IMR-90 (cell line): ENCODE data around the gene SLC2A13. TPM values are rescaled to one million over a fixed set of nuclear protein-coding genes. Genes with fewer than 3 reads are reported as not detected.

Source experiments
- ATAC-seq: fragments of 200-7000 bp; cut with Tn5 transposase; 2 replicates; pipeline ENCODE4 v1.9.1; 2020; ENCODE audit warnings: low read depth, mild to moderate bottlenecking, moderate library complexity
- BruUV-seq: library from RNA; stranded (reverse); fragments of 400-500 nt; replicated peaks from 2 replicates; lab custom pipeline; 2021; lab: Mats Ljungman, UMichigan
- CTCF ChIA-PET: fragments of 300-600 bp; formaldehyde crosslinking; extraction: SDS; loops from one replicate; lab custom pipeline; 2021; ENCODE audit warnings: antibody characterized with exemption; lab: Yijun Ruan, JAX
- POLR2A ChIA-PET: fragments of 300-600 bp; sonication (Branson Sonifier 250); formaldehyde crosslinking; loops from one replicate; lab custom pipeline; 2022; ENCODE audit warnings: antibody characterized with exemption; ENCODE audit not compliant: unreplicated experiment; lab: Charles Lee
- DNase-seq: peaks from one replicate; pipeline ENCODE4 v3.0.0; 2013
- H2AFZ ChIP-seq: replicated peaks from 2 replicates; pipeline ENCODE3; 2013; ENCODE audit warnings: low read length, mild to moderate bottlenecking; ENCODE audit not compliant: poor library complexity
- H2AK5ac ChIP-seq: 2 replicates; pipeline ENCODE4 v1.6.1; 2013; ENCODE audit warnings: low read depth, low read length, inconsistent platforms
- H2AK9ac ChIP-seq: replicated peaks from 2 replicates; pipeline ENCODE3; 2013; ENCODE audit warnings: mild to moderate bottlenecking, low read depth, low read length, moderate library complexity; ENCODE audit not compliant: poor library complexity
- H2BK120ac ChIP-seq: 2 replicates; pipeline ENCODE4 v1.6.1; 2013; ENCODE audit warnings: low read depth, low read length, inconsistent platforms
- H2BK15ac ChIP-seq: 3 replicates; pipeline ENCODE4 v1.6.1; 2013; ENCODE audit warnings: low read depth, low read length, inconsistent platforms
- H2BK20ac ChIP-seq: 2 replicates; pipeline ENCODE4 v1.6.1; 2013; ENCODE audit warnings: low read depth, mild to moderate bottlenecking, inconsistent platforms, low read length, moderate library complexity
- H2BK5ac ChIP-seq: 2 replicates; pipeline ENCODE4 v1.6.1; 2013; ENCODE audit warnings: mild to moderate bottlenecking, low read depth, low read length, inconsistent platforms; ENCODE audit not compliant: poor library complexity, severe bottlenecking
- H3K14ac ChIP-seq: replicated peaks from 2 replicates; pipeline ENCODE4 v1.6.1; 2013; ENCODE audit warnings: low read depth, low read length, inconsistent platforms
- H3K18ac ChIP-seq: 2 replicates; pipeline ENCODE4 v1.6.1; 2013; ENCODE audit warnings: low read depth, low read length, control low read depth
- H3K23ac ChIP-seq: 2 replicates; pipeline ENCODE4 v1.6.1; 2013; ENCODE audit warnings: low read depth, low read length, inconsistent platforms
- H3K27ac ChIP-seq: 2 replicates; pipeline ENCODE4 v1.5.1; 2013; ENCODE audit warnings: mild to moderate bottlenecking, control low read depth, low read length; ENCODE audit not compliant: insufficient read depth
- H3K27me3 ChIP-seq: 2 replicates; pipeline ENCODE4 v1.6.1; 2013; ENCODE audit warnings: low read length; ENCODE audit not compliant: control insufficient read depth, insufficient read depth
- H3K36me3 ChIP-seq: 2 replicates; pipeline ENCODE4 v1.6.1; 2013; ENCODE audit warnings: low read length, mixed read lengths; ENCODE audit not compliant: control insufficient read depth, insufficient read depth
- H3K4ac ChIP-seq: 2 replicates; pipeline ENCODE4 v1.6.1; 2013; ENCODE audit warnings: low read depth, low read length, inconsistent platforms
- H3K4me1 ChIP-seq: 2 replicates; pipeline ENCODE4 v1.6.1; 2013; ENCODE audit warnings: low read length, mixed read lengths; ENCODE audit not compliant: control insufficient read depth, insufficient read depth
- H3K4me2 ChIP-seq: 2 replicates; pipeline ENCODE4 v1.6.1; 2013; ENCODE audit warnings: low read depth, mild to moderate bottlenecking, control low read depth, low read length, moderate library complexity
- H3K4me3 ChIP-seq: 2 replicates; pipeline ENCODE4 v1.5.1; 2013; ENCODE audit warnings: low read depth, mild to moderate bottlenecking, control low read depth, low read length, moderate library complexity; ENCODE audit not compliant: insufficient read depth
- H3K56ac ChIP-seq: 2 replicates; pipeline ENCODE4 v1.6.1; 2013; ENCODE audit warnings: low read length, inconsistent platforms; ENCODE audit not compliant: insufficient read depth; ENCODE audit errors: extremely low read depth
- H3K79me1 ChIP-seq, 2 experiments: 2 replicates each; pipeline ENCODE4 v1.6.1; 2013; ENCODE audit warnings: low read length in 2 of 2, inconsistent platforms in 1 of 2, low read depth in 1 of 2
- H3K9ac ChIP-seq: 2 replicates; pipeline ENCODE4 v1.6.1; 2013; ENCODE audit warnings: low read depth, low read length, control low read depth
- H3K9me1 ChIP-seq: 2 replicates; pipeline ENCODE4 v1.6.1; 2013; ENCODE audit warnings: low read length, inconsistent platforms; ENCODE audit not compliant: insufficient read depth
- H3K9me3 ChIP-seq: 2 replicates; pipeline ENCODE4 v1.6.1; 2013; ENCODE audit warnings: low read length; ENCODE audit not compliant: control insufficient read depth, insufficient read depth
- H4K20me1 ChIP-seq: 2 replicates; pipeline ENCODE4 v1.6.1; 2013; ENCODE audit warnings: low read length, inconsistent platforms; ENCODE audit not compliant: insufficient read depth
- H4K5ac ChIP-seq: 2 replicates; pipeline ENCODE4 v1.6.1; 2013; ENCODE audit warnings: mild to moderate bottlenecking, low read depth, low read length, control low read depth
- H4K8ac ChIP-seq, 2 experiments: 2 replicates each; pipeline ENCODE4 v1.6.1; 2013; ENCODE audit warnings: low read depth in 2 of 2, low read length in 2 of 2, control low read depth in 1 of 2, inconsistent platforms in 1 of 2
- H4K91ac ChIP-seq: 2 replicates; pipeline ENCODE4 v1.6.1; 2013; ENCODE audit warnings: low read depth, low read length, inconsistent platforms; ENCODE audit not compliant: insufficient read depth
- BHLHE40 ChIP-seq: fragments of 150-350 bp; IDR thresholded peaks from 2 replicates; pipeline ENCODE4 v1.6.1; 2016; ENCODE audit warnings: mild to moderate bottlenecking, low read depth, low read length
- MAFK ChIP-seq: IDR thresholded peaks from 2 replicates; pipeline ENCODE4 v1.6.1; 2012; ENCODE audit warnings: low read depth, low read length, improper control_type of control experiment
- RAD21 ChIP-seq: IDR thresholded peaks from 2 replicates; pipeline ENCODE4 v1.6.1; 2012; ENCODE audit warnings: low read length, improper control_type of control experiment
- RCOR1 ChIP-seq: IDR thresholded peaks from 2 replicates; pipeline ENCODE4 v1.6.1; 2012; ENCODE audit warnings: mild to moderate bottlenecking, low read length, improper control_type of control experiment; ENCODE audit not compliant: insufficient replicate concordance
- RFX5 ChIP-seq: IDR thresholded peaks from 2 replicates; pipeline ENCODE4 v1.8.0; 2012; ENCODE audit warnings: low read depth, mild to moderate bottlenecking, low read length, moderate library complexity
- dilution Hi-C: fragments of 300-500 bp; cut with HindIII; formaldehyde crosslinking; loops from one replicate; pipeline ENCODE4 v1.14.3; 2018; ENCODE audit warnings: low sequenced_read_pairs; ENCODE audit not compliant: unreplicated experiment
- in situ Hi-C: fragments of 300-500 bp; cut with MboI; formaldehyde crosslinking; loops from 3 replicates; pipeline ENCODE4 v1.14.3; 2019; ENCODE audit warnings: low sequenced_read_pairs, inconsistent platforms, mixed read lengths
- intact Hi-C: fragments of 100-400 bp; cut with micrococcal nuclease; formaldehyde crosslinking; loops from 2 replicates; pipeline ENCODE4 v1.10.0; 2022
- polyA plus RNA-seq, 3 experiments: library from polyadenylated mRNA; depleted of rRNA; stranded (reverse); fragments of >200 nt; gene quantifications; 2 replicates each; pipeline ENCODE4 v1.2.3, GENCODE V29; 2012; ENCODE audit warnings: low replicate concordance in 1 of 3
- total RNA-seq: library from RNA; depleted of rRNA; stranded (reverse); fragments of >200 nt; gene quantifications from 2 replicates; pipeline ENCODE4 v1.2.3, GENCODE V29; 2012

SLC2A13 gene
- total and polyA plus RNA-seq, 2 of the 4 experiments (the other 2 are of a cell fraction): 1.5 to 3.9 TPM

GRCh38 chr12:40127408-40127807, 21.5 kb upstream of the SLC2A13 start:
- H3K36me3 ChIP-seq: no peaks in the 10 kb centered on the region
- no peak overlapping the region for H4K8ac ChIP-seq
- no peak overlapping the region for H3K23ac ChIP-seq
- H3K27me3 ChIP-seq: no peaks in the 10 kb centered on the region
- no peak overlapping the region for H2BK120ac ChIP-seq
- intact Hi-C loops (no loop called here), dilution Hi-C loops (no loop called here), in situ Hi-C loops (no loop called here)
- CTCF ChIA-PET: interaction anchor here (0.6 kb wide), 1 partner anchor 116 kb away, joined by 4 read pairs; no protein-coding TSS in a partner anchor
- no peaks in the 10 kb centered on the region for H3K9me1 ChIP-seq
- H3K9me3 ChIP-seq: no peaks in the 10 kb centered on the region
- no peak overlapping the region for H2BK15ac ChIP-seq
- TF ChIP-seq RAD21 (no peak), BHLHE40 (no peak), MAFK (peak; percentile 28; the same call in 1 of the 2 replicates), RCOR1 (no peak), RFX5 (no peak)
- no peak overlapping the region for H3K14ac ChIP-seq
- H3K18ac ChIP-seq: no peak overlapping the region
- H2AK5ac ChIP-seq: no peak overlapping the region
- no peak overlapping the region for H4K5ac ChIP-seq
- ATAC-seq (no peak), DNase-seq (no peak)
- H3K56ac ChIP-seq: no peak overlapping the region
- H2BK5ac ChIP-seq: no peak overlapping the region
- BruUV-seq: no TSS peak
- H4K91ac ChIP-seq: no peak overlapping the region
- no peak overlapping the region for H2AK9ac ChIP-seq
- no peak overlapping the region for H2AFZ ChIP-seq
- POLR2A ChIA-PET: no interaction called here
- no peak overlapping the region for H3K4me2 ChIP-seq
- H3K4me1 ChIP-seq: no peaks in the 10 kb centered on the region
- H3K79me1 ChIP-seq: no peaks in the 10 kb centered on the region
- H4K20me1 ChIP-seq: no peaks in the 10 kb centered on the region
- H3K27ac ChIP-seq: no peak overlapping the region
- no peak overlapping the region for H3K9ac ChIP-seq
- no peak overlapping the region for H3K4me3 ChIP-seq
- H2BK20ac ChIP-seq: no peak overlapping the region
- no peak overlapping the region for H3K4ac ChIP-seq
